Endothelial cell (in vitro differentiated cells): ENCODE measurements around the gene SLC12A1. TPM values are rescaled to one million over a fixed set of nuclear protein-coding genes. Genes with fewer than 3 reads are reported as not detected.

Experiments
- DNase-seq: peaks from one replicate; pipeline ENCODE4 v3.0.0; 2021; ENCODE audit warnings: low spot score
- H3K27ac Mint-ChIP-seq: one replicate; pipeline ENCODE4 v1.8.0; 2021; ENCODE audit warnings: mixed read lengths, inconsistent platforms; ENCODE audit not compliant: unreplicated experiment
- H3K27me3 Mint-ChIP-seq: one replicate; pipeline ENCODE4 v1.8.0; 2021; ENCODE audit warnings: mild to moderate bottlenecking, moderate library complexity, mixed read lengths, inconsistent platforms; ENCODE audit not compliant: unreplicated experiment
- H3K36me3 Mint-ChIP-seq: one replicate; pipeline ENCODE4 v1.8.0; 2021; ENCODE audit warnings: mild to moderate bottlenecking, low read depth, mixed read lengths, inconsistent platforms; ENCODE audit not compliant: unreplicated experiment
- H3K4me1 Mint-ChIP-seq: one replicate; pipeline ENCODE4 v1.8.0; 2021; ENCODE audit warnings: mild to moderate bottlenecking, mixed read lengths, inconsistent platforms; ENCODE audit not compliant: unreplicated experiment
- H3K4me3 Mint-ChIP-seq: one replicate; pipeline ENCODE4 v1.8.0; 2021; ENCODE audit warnings: mild to moderate bottlenecking, mixed read lengths, inconsistent platforms; ENCODE audit not compliant: unreplicated experiment
- H3K9me3 Mint-ChIP-seq: one replicate; pipeline ENCODE4 v1.8.0; 2021; ENCODE audit warnings: mixed read lengths, inconsistent platforms; ENCODE audit not compliant: unreplicated experiment
- long read RNA-seq: library from polyadenylated mRNA; unstranded; transcript quantifications from one replicate; pipeline ENCODE4 v2.0.0, GENCODE V29; 2020; ENCODE audit not compliant: unreplicated experiment
- total RNA-seq: library from RNA; stranded (reverse); fragmentation: NEBNext Ultra II Directional; extraction: Animal tissue kit (Norgen Biotek cat#: 25700); gene quantifications from one replicate; pipeline ENCODE4 v1.2.1, GENCODE V29; 2021; ENCODE audit not compliant: unreplicated experiment
- TF ChIP-seq, protein P1 (sequence below): fragments of 200-600 bp; sonication (generic); IDR thresholded peaks from one replicate; pipeline ENCODE4 v1.5.0; 2021; ENCODE audit warnings: antibody characterized with exemption; ENCODE audit not compliant: unreplicated experiment

The SLC12A1 gene
- total RNA-seq, result not detected
- long read RNA-seq, result 0 reads

DNA sequence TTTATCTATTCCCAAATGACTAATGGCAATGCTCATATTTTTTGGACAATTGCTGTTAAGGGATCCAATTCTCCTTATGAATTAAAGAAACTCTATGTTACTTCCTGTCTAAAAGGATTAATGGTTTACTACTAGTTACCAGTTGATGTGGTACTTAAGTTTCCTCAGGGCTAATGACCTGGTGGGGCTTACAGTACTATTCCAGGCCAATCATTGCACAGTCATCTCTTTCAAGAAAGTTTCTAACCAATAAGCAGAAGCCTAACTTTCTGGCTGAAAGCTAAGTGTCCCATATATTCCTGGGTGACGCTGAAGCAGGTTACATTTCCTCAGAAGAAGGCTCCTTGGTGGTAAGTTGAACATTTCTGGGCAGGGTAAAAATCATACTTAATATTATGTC, at the start of gene SLC12A1:
SLC12A1 (plus strand) TSS at position 322 of the 400 bp plus-strand sequence. CDS start 1,418 bp downstream, outside the sequence.
- Mint-ChIP-seq H3K36me3 (no peaks in the 10 kb centered on the region), H3K27me3 (no peaks in the 10 kb centered on the region), H3K4me1 (no peaks in the 10 kb centered on the region), H3K9me3 (no peaks in the 10 kb centered on the region), H3K27ac (no peak within 1 kb of the TSS), H3K4me3 (no peak within 1 kb of the TSS)
- TF ChIP-seq, protein P1, sequence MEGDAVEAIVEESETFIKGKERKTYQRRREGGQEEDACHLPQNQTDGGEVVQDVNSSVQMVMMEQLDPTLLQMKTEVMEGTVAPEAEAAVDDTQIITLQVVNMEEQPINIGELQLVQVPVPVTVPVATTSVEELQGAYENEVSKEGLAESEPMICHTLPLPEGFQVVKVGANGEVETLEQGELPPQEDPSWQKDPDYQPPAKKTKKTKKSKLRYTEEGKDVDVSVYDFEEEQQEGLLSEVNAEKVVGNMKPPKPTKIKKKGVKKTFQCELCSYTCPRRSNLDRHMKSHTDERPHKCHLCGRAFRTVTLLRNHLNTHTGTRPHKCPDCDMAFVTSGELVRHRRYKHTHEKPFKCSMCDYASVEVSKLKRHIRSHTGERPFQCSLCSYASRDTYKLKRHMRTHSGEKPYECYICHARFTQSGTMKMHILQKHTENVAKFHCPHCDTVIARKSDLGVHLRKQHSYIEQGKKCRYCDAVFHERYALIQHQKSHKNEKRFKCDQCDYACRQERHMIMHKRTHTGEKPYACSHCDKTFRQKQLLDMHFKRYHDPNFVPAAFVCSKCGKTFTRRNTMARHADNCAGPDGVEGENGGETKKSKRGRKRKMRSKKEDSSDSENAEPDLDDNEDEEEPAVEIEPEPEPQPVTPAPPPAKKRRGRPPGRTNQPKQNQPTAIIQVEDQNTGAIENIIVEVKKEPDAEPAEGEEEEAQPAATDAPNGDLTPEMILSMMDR, result no peak
- no peak for DNase-seq

DNA sequence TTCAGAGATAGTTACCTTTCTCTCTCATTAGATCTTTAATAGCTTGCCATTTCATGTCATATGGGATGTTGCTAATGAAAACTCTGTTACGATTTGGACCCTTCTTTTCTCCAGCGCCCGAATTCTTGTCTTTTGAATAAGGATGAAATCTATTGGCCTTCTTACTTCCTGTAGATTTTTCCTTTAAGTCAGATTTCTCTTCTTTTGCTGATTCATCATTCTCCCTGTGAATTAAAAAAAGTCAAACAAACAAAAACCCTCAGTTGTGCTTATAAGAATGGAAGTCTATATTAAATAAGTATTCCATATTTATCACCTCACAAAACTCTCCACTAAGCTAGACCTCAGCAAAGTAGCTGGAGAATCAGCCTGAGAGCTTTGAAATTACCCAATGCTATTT, 37.5 kb upstream of the SLC12A1 start:
- Mint-ChIP-seq H3K27ac (no peak overlapping the region), H3K9me3 (no peaks in the 10 kb centered on the region), H3K36me3 (no peaks in the 10 kb centered on the region), H3K4me1 (no peaks in the 10 kb centered on the region), H3K27me3 (no peaks in the 10 kb centered on the region), H3K4me3 (no peak overlapping the region)
- DNase-seq, result no peak
- TF ChIP-seq, protein P1, result no peak

DNA sequence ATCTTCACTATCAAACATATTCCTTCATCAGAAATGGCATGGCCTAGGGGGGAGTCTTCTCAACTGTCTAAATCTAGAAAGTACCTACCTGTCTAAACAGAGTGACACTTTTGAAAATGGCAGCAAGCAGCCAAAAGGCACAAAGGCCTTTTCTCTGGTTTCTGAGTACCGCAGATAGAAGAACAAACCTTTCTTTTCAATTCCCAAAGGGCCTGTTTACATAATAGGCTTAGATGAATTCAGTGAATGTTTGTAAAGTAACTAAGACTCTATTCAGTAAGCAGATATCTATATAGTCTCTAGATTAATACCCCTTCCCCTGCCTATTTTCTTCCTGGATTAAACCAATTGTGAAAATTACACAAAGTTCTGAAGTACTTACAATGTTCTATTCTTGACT, 35.1 kb upstream of the SLC12A1 start:
- Mint-ChIP-seq H3K27me3 (no peaks in the 10 kb centered on the region), H3K36me3 (no peaks in the 10 kb centered on the region), H3K4me1 (no peaks in the 10 kb centered on the region), H3K4me3 (no peak overlapping the region), H3K27ac (no peak overlapping the region), H3K9me3 (no peaks in the 10 kb centered on the region)
- TF ChIP-seq, protein P1, result no peak
- no peak for DNase-seq

DNA sequence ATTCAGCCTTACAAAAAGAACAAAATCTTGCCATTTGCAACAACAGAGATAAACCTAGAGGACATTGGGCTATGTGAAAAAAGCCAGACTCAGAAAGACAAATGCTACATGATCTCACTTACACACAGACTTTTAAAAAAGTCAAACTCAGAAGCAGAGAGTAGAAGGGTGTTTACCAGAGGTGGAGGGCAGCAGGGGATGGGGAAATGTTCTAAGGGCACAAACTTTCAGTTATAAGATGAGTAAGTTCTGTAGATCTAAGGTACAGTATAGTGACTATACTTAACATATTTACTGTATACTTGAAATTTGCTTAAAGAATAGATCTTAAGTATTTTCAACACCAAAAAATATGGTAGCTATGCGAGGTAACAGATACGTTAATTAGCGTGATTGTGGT, 31.0 kb upstream of the SLC12A1 start:
- Mint-ChIP-seq H3K4me3 (no peak overlapping the region), H3K4me1 (peaks cover 8% of the 10 kb centered on the region), H3K27me3 (peaks cover 3% of the 10 kb centered on the region), H3K36me3 (peaks cover 3% of the 10 kb centered on the region), H3K27ac (no peak overlapping the region), H3K9me3 (no peaks in the 10 kb centered on the region)
- no peak for DNase-seq
- TF ChIP-seq, protein P1, result no peak

DNA sequence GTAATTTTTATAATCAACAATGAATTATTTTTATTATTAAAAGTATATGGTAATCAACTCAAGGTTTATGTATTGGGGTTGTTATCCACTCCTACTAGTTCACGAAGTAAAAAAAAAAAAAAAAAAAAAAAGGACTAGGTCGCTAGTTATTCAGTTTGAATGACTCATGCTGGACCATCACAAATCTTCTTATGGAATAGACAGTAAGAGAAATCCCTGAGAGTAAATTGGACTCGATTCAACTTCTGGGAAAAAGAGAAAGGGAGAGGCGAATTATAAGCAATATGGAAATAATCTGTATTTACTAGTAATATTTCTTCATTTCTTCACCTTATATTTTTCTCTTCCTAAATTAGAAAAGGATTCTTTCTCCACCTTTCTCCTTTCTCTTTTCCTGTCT, 30.0 kb upstream of the SLC12A1 start:
- peak overlapping the region; percentile 27 for H3K27ac Mint-ChIP-seq
- DNase-seq, result no peak
- peaks cover 3% of the 10 kb centered on the region for H3K36me3 Mint-ChIP-seq
- H3K4me1 Mint-ChIP-seq, result peaks cover 8% of the 10 kb centered on the region
- H3K27me3 Mint-ChIP-seq, result peaks cover 3% of the 10 kb centered on the region
- H3K9me3 Mint-ChIP-seq, result no peaks in the 10 kb centered on the region
- TF ChIP-seq, protein P1, result no peak
- H3K4me3 Mint-ChIP-seq, result no peak overlapping the region
